Measurements from ENCODE around the gene NKTR.

The NKTR gene

DNA sequence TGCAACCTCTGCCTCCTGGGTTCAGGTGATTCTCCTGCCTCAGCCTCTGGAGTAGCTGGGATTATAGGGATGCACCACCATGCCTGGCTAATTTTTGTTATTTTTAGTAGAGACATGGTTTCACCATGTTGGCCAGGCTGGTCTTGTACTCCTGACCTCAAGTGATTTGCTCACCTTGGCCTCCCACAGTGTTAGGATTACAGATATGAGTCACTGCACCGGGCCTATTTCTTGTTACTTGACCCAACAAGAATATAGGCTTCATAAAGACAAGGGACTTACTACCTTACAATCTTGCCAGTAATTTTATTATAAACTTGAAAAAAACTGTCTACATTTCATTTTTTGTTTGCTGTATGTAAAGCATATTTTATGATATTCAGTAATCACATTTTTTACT lies 31.7 kb downstream of the NKTR start:
- 75% methylated on average over 1 of the region's 1 CpG for WGBS
- Histone ChIP-seq H3K4me1 (ENCODE audit: insufficient read depth, low read length) (peaks cover 30% of the 10 kb centered on the region), H3K27me3 (ENCODE audit: insufficient read depth, low read length) (no peaks in the 10 kb centered on the region), H3K27ac (ENCODE audit: low read depth, low read length) (peak overlapping the region; percentile 45; the same call in 1 of the 2 replicates), H3K4me3 (ENCODE audit: low read length) (no peak overlapping the region), H3K9me3 (ENCODE audit: insufficient read depth, low read depth, low read length) (no peaks in the 10 kb centered on the region), H3K36me3 (ENCODE audit: insufficient read depth, low read length) (peaks cover 94% of the 10 kb centered on the region), H3K9ac (ENCODE audit: low read depth, low read length) (no peak overlapping the region)

DNA sequence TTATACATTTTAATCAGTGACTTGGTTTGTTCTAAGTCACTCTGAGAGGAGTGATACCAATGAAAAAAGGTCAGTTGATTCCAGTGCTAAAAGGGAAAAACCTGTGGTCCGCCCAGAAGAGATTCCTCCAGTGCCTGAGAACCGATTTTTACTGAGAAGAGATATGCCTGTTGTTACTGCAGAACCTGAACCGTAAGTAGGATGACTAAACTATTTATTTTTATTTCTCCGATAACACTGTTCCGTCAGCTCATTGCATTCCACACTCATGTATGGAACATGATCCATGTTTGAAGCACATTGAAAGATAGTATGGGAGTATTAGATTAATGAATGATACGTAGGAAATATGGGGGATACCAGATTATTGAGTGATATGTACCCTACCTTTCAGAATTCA lies 33.1 kb downstream of the NKTR start:
- no peaks in the 10 kb centered on the region for H3K27me3 ChIP-seq (ENCODE audit: insufficient read depth, low read length)
- H3K4me1 ChIP-seq (ENCODE audit: insufficient read depth, low read length): peaks cover 30% of the 10 kb centered on the region
- H3K4me3 ChIP-seq (ENCODE audit: low read length): no peak overlapping the region
- H3K9ac ChIP-seq (ENCODE audit: low read depth, low read length): no peak overlapping the region
- no peaks in the 10 kb centered on the region for H3K9me3 ChIP-seq (ENCODE audit: insufficient read depth, low read depth, low read length)
- no peak overlapping the region for H3K27ac ChIP-seq (ENCODE audit: low read depth, low read length)
- peaks cover 94% of the 10 kb centered on the region for H3K36me3 ChIP-seq (ENCODE audit: insufficient read depth, low read length)
- 98% methylated on average over 6 of the region's 6 CpGs for WGBS

DNA sequence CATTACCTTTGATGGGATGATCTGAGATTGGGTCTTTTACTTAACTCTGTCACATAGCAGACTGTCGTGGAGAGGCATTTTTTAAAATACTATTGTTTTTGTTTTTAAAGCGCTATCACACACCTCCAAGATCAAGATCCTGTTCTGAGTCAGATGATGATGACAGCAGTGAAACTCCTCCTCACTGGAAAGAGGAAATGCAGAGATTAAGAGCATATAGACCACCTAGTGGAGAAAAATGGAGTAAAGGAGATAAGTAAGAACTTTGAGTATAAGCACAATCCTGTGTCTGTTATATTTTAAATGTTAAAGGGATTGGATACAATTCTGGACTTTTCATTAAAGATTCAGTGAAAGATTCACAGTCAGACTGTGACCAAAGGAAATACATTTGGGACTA lies 34.6 kb downstream of the NKTR start:
- Histone ChIP-seq H3K9ac (ENCODE audit: low read depth, low read length) (no peak overlapping the region), H3K27ac (ENCODE audit: low read depth, low read length) (no peak overlapping the region), H3K9me3 (ENCODE audit: insufficient read depth, low read depth, low read length) (no peaks in the 10 kb centered on the region), H3K4me1 (ENCODE audit: insufficient read depth, low read length) (peaks cover 17% of the 10 kb centered on the region), H3K27me3 (ENCODE audit: insufficient read depth, low read length) (no peaks in the 10 kb centered on the region), H3K4me3 (ENCODE audit: low read length) (no peak overlapping the region), H3K36me3 (ENCODE audit: insufficient read depth, low read length) (peaks cover 96% of the 10 kb centered on the region)
- WGBS: 100% methylated on average over 1 of the region's 2 CpGs

DNA sequence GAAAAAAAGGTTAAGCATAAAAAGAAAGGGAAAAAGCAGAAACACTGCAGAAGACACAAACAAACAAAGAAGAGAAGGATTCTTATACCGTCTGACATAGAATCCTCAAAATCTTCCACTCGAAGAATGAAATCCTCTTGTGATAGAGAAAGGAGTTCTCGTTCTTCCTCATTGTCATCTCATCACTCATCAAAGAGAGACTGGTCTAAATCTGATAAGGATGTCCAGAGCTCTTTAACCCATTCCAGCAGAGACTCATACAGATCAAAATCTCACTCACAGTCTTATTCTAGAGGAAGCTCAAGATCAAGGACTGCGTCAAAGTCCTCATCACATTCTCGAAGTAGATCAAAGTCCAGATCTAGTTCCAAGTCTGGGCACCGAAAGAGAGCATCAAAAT lies 36.5 kb downstream of the NKTR start:
- Histone ChIP-seq H3K27ac (ENCODE audit: low read depth, low read length) (no peak overlapping the region), H3K9me3 (ENCODE audit: insufficient read depth, low read depth, low read length) (no peaks in the 10 kb centered on the region), H3K4me1 (ENCODE audit: insufficient read depth, low read length) (0 out of 2 replicates have a peak, but pooled peaks cover 2% of the 10 kb centered on the region), H3K4me3 (ENCODE audit: low read length) (no peak overlapping the region), H3K36me3 (ENCODE audit: insufficient read depth, low read length) (peaks cover 97% of the 10 kb centered on the region), H3K9ac (ENCODE audit: low read depth, low read length) (no peak overlapping the region), H3K27me3 (ENCODE audit: insufficient read depth, low read length) (no peaks in the 10 kb centered on the region)
- WGBS: 93% methylated on average over 3 of the region's 6 CpGs

DNA sequence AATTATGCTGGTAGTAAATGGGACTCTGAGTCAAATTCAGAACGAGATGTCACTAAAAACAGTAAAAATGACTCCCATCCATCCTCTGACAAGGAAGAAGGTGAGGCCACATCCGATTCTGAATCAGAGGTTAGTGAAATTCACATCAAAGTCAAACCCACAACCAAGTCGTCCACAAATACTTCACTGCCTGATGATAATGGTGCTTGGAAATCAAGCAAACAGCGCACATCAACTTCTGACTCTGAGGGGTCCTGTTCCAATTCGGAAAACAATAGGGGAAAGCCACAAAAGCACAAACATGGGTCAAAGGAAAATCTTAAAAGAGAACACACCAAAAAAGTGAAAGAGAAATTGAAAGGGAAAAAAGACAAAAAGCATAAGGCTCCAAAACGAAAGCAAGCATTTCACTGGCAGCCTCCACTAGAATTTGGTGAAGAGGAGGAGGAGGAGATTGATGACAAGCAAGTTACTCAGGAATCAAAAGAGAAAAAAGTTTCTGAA lies 37.9 kb downstream of the NKTR start:
- Histone ChIP-seq H3K27ac (ENCODE audit: low read depth, low read length) (no peak overlapping the region), H3K9ac (ENCODE audit: low read depth, low read length) (no peak overlapping the region), H3K4me3 (ENCODE audit: low read length) (no peak overlapping the region), H3K27me3 (ENCODE audit: insufficient read depth, low read length) (no peaks in the 10 kb centered on the region), H3K36me3 (ENCODE audit: insufficient read depth, low read length) (peaks cover 98% of the 10 kb centered on the region), H3K4me1 (ENCODE audit: insufficient read depth, low read length) (no peaks in the 10 kb centered on the region), H3K9me3 (ENCODE audit: insufficient read depth, low read depth, low read length) (no peaks in the 10 kb centered on the region)
- WGBS: 97% methylated on average over 6 of the region's 6 CpGs

DNA sequence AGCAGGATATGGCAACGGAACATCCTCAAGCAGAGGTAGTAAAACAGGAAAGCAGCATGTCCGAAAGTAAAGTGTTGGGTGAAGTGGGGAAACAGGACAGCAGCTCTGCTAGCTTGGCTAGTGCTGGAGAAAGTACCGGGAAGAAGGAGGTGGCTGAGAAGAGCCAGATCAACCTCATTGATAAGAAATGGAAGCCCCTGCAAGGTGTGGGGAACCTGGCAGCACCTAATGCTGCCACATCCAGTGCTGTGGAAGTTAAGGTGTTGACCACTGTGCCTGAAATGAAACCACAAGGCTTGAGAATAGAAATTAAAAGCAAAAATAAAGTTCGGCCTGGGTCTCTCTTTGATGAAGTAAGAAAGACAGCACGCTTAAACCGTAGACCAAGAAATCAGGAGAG lies 38.7 kb downstream of the NKTR start:
- Histone ChIP-seq H3K4me3 (ENCODE audit: low read length) (no peak overlapping the region), H3K4me1 (ENCODE audit: insufficient read depth, low read length) (no peaks in the 10 kb centered on the region), H3K36me3 (ENCODE audit: insufficient read depth, low read length) (peaks cover 98% of the 10 kb centered on the region), H3K9ac (ENCODE audit: low read depth, low read length) (no peak overlapping the region), H3K27me3 (ENCODE audit: insufficient read depth, low read length) (no peaks in the 10 kb centered on the region), H3K9me3 (ENCODE audit: insufficient read depth, low read depth, low read length) (no peaks in the 10 kb centered on the region), H3K27ac (ENCODE audit: low read depth, low read length) (no peak overlapping the region)
- WGBS: 96% methylated on average over 6 of the region's 6 CpGs

DNA sequence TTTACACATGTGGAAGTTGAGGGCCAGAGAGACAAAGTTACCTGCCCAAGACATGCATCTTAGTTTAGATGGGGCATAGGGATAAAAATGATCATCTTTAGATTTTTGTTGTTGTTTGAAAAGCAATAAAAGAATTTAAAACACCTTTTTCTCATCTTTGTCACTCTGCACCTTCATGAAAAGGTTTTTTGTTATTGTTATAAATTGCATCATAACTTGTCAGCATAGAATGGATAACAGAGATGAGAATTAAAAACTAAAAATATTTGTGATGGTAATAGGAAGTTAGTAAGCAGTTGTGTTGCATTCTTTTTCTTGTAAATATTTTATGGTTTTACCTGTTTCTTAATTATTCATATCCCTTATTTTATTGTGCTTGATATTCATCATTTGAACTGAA lies 39.6 kb downstream of the NKTR start:
- Histone ChIP-seq H3K4me1 (ENCODE audit: insufficient read depth, low read length) (no peaks in the 10 kb centered on the region), H3K27me3 (ENCODE audit: insufficient read depth, low read length) (no peaks in the 10 kb centered on the region), H3K9me3 (ENCODE audit: insufficient read depth, low read depth, low read length) (no peaks in the 10 kb centered on the region), H3K36me3 (ENCODE audit: insufficient read depth, low read length) (peaks cover 98% of the 10 kb centered on the region), H3K4me3 (ENCODE audit: low read length) (no peak overlapping the region), H3K27ac (ENCODE audit: low read depth, low read length) (no peak overlapping the region), H3K9ac (ENCODE audit: low read depth, low read length) (no peak overlapping the region)

DNA sequence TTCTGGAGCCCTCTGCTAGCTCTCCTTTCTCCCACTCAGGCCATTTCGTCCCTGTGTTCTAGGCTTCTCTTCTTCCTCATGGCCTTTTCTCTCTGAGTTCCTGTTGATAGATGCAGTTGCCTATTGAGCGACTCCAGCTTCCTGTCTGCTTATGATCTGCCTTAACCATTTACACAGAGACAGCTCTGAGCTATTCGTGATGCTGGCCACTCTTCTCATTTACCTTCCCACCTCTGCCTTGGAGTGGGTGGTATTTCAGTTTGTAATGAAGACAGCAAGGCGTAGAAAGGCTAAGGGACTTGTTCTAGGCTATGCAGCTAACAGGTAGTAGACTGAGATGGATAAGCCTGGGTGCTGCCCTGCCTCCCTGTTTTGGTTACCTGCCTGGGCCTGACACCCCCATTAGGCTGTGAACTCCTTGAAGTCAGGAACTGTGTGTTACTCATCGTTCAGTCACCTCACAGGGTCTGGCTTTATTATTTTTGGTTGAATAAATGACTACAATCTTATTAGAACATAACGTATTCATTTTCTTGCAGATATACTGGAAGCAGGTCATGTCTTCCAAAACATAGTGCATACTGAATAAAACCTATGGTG lies 40.4 kb downstream of the NKTR start:
- no peak overlapping the region for H3K9ac ChIP-seq (ENCODE audit: low read depth, low read length)
- H3K4me1 ChIP-seq (ENCODE audit: insufficient read depth, low read length): no peaks in the 10 kb centered on the region
- no peak overlapping the region for H3K27ac ChIP-seq (ENCODE audit: low read depth, low read length)
- peaks cover 99% of the 10 kb centered on the region for H3K36me3 ChIP-seq (ENCODE audit: insufficient read depth, low read length)
- no peaks in the 10 kb centered on the region for H3K27me3 ChIP-seq (ENCODE audit: insufficient read depth, low read length)
- H3K4me3 ChIP-seq (ENCODE audit: low read length): no peak overlapping the region
- 96% methylated on average over 4 of the region's 6 CpGs for WGBS
- no peaks in the 10 kb centered on the region for H3K9me3 ChIP-seq (ENCODE audit: insufficient read depth, low read depth, low read length)

DNA sequence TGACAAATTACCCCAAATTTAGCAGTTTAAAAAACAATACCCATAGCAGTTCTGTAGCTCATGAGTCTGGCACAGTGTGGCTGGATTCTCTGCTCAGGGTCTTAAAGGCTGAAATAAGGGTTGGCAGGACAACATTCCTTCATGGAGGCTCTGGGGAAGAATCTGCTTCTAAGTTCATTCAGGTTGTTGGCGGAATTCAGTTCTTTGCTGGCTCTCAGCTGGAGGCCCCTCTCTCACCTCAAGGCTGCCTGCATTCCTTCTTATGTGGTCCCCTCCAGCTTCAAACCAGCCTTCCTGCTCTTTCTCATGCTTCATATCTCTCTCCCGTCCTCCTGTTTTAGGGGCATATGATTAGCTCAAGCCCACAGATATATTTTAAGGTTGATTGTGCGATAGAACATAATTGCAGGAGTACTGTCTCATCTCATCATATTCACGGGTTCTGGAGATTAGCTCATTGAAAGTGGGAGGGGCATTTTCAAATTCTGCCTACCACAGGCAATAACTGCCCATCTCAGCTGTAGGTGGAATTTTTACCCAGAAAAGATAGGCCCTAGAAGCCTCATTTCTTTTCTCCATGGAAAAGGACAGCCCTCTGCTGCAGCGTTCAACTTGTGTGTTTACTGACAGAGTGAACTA lies 47.5 kb downstream of the NKTR start:
- Histone ChIP-seq H3K4me1 (ENCODE audit: insufficient read depth, low read length) (peaks cover 37% of the 10 kb centered on the region), H3K9me3 (ENCODE audit: insufficient read depth, low read depth, low read length) (no peaks in the 10 kb centered on the region), H3K27me3 (ENCODE audit: insufficient read depth, low read length) (no peaks in the 10 kb centered on the region), H3K36me3 (ENCODE audit: insufficient read depth, low read length) (peaks cover 66% of the 10 kb centered on the region), H3K9ac (ENCODE audit: low read depth, low read length) (no peak overlapping the region), H3K27ac (ENCODE audit: low read depth, low read length) (peak overlapping the region; percentile 65), H3K4me3 (ENCODE audit: low read length) (no peak overlapping the region)
- 87% methylated on average over 5 of the region's 5 CpGs for WGBS

DNA sequence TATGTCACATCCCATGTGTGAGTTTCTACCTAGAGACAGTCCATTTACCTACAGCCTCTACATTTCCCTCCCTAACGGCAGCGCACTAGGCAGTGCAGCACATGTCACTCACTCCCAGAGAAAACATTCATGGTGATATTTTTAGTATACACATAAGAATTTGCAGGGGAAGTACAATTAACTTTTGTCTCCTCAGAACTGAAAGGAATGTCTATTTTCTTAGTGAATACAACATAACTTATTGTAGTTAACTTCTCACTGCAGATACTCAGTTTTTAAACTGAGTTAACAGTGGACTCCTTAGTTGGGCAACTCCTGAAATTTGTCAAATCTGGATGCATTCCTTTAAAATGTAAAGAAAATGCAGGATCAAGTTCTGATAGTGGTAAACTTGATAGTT lies 48.5 kb downstream of the NKTR start:
- H3K27ac ChIP-seq (ENCODE audit: low read depth, low read length): no peak overlapping the region
- no peaks in the 10 kb centered on the region for H3K9me3 ChIP-seq (ENCODE audit: insufficient read depth, low read depth, low read length)
- 100% methylated on average over 2 of the region's 2 CpGs for WGBS
- H3K4me1 ChIP-seq (ENCODE audit: insufficient read depth, low read length): peaks cover 44% of the 10 kb centered on the region
- no peak overlapping the region for H3K4me3 ChIP-seq (ENCODE audit: low read length)
- no peaks in the 10 kb centered on the region for H3K27me3 ChIP-seq (ENCODE audit: insufficient read depth, low read length)
- H3K9ac ChIP-seq (ENCODE audit: low read depth, low read length): no peak overlapping the region
- H3K36me3 ChIP-seq (ENCODE audit: insufficient read depth, low read length): peaks cover 56% of the 10 kb centered on the region

DNA sequence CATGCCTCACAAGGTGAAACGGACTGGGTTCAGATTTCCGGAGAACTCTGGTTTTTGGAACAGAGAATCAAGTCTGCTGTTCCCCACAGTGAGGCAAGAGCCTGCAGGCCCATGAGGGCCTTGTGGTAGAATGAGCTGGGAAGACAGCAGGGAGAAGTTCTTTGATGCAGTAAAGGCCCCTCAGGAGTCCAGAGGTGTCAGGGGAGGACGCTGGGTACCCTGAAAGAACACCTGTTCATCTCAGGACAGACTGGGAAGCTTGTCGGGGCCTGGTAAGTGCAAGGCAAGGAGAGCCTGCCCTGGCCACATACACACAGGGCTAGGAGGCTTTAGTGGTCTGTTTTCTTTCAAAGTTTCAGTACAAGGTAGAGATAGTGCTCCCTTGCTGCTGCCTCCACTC lies 49.3 kb downstream of the NKTR start:
- no peaks in the 10 kb centered on the region for H3K27me3 ChIP-seq (ENCODE audit: insufficient read depth, low read length)
- H3K36me3 ChIP-seq (ENCODE audit: insufficient read depth, low read length): peaks cover 48% of the 10 kb centered on the region
- WGBS: 91% methylated on average over 4 of the region's 4 CpGs
- no peak overlapping the region for H3K9ac ChIP-seq (ENCODE audit: low read depth, low read length)
- no peak overlapping the region for H3K4me3 ChIP-seq (ENCODE audit: low read length)
- peaks cover 44% of the 10 kb centered on the region for H3K4me1 ChIP-seq (ENCODE audit: insufficient read depth, low read length)
- no peak overlapping the region for H3K27ac ChIP-seq (ENCODE audit: low read depth, low read length)
- H3K9me3 ChIP-seq (ENCODE audit: insufficient read depth, low read depth, low read length): no peaks in the 10 kb centered on the region
